ENCODE results near the gene FITM2. TPM values are rescaled to one million over a fixed set of nuclear protein-coding genes. Genes with fewer than 3 reads are reported as not detected.

FITM2 gene
- total and polyA plus RNA-seq, 12 donors: 2.7 to 33.4 (median 18.5) TPM

DNA sequence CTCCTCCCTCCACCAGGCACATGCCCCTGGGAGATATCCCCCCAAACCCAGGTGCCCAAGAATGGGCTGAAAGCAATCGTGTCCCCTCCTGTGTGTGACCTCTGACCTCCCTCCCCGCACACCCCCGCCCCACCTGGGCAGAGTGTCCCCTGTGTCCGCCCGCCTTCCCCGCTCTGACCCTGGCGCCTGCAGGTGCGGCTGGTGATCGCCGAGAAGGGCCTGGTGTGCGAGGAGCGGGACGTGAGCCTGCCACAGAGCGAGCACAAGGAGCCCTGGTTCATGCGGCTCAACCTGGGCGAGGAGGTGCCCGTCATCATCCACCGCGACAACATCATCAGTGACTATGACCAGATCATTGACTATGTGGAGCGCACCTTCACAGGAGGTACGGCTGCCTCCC lies 54.0 kb downstream of the FITM2 start:
- TF ChIP-seq POLR2A (IDR thresholded peaks at IDR 0.05): no peak
- TF ChIP-seq CTCF (IDR thresholded peaks at IDR 0.05): no peak
- Histone ChIP-seq H3K36me3 (replicated peaks in 1 of 2) (no peaks in the 10 kb centered on the region), H3K9me3 (replicated peaks in 1 of 3) (no peaks in the 10 kb centered on the region), H3K27me3 (no peaks in the 10 kb centered on the region), H3K4me1 (replicated peaks in 1 of 2) (no peaks in the 10 kb centered on the region), H3K27ac (no peak overlapping the region), H3K4me3 (no peak overlapping the region)
- intact Hi-C loops (cut with DNase I): no loop called here
- DNase-seq: no peak
- 91 to 100% (median 93%) methylated on average over 1 to 21 of the region's 21 CpGs for WGBS, 4 donors

GRCh38 chr20:44255942-44256341 lies 55.1 kb downstream of the FITM2 start:
- H3K27ac ChIP-seq: no peak overlapping the region
- intact Hi-C loops (cut with DNase I): no loop called here
- TF ChIP-seq CTCF (IDR thresholded peaks at IDR 0.05) (no peak), POLR2A (IDR thresholded peaks at IDR 0.05) (no peak)
- H3K4me3 ChIP-seq: no peak overlapping the region
- H3K9me3 ChIP-seq (replicated peaks in 1 of 3): no peaks in the 10 kb centered on the region
- no peaks in the 10 kb centered on the region for H3K27me3 ChIP-seq
- H3K4me1 ChIP-seq (replicated peaks in 1 of 2): no peaks in the 10 kb centered on the region
- DNase-seq: no peak
- no peaks in the 10 kb centered on the region for H3K36me3 ChIP-seq (replicated peaks in 1 of 2)
- WGBS, 4 donors: 79 to 100% (median 96%) methylated on average over 1 of the region's 1 CpG

GRCh38 chr20:44254073-44254472 lies 56.9 kb downstream of the FITM2 start:
- H3K9me3 ChIP-seq (replicated peaks in 1 of 3): no peaks in the 10 kb centered on the region
- no peaks in the 10 kb centered on the region for H3K27me3 ChIP-seq
- no peaks in the 10 kb centered on the region for H3K4me1 ChIP-seq (replicated peaks in 1 of 2)
- 82 to 90% (median 85%) methylated on average over 8 of the region's 8 CpGs for WGBS, 4 donors
- DNase-seq: no peak
- intact Hi-C loops (cut with DNase I): no loop called here
- H3K27ac ChIP-seq: no peak overlapping the region
- H3K36me3 ChIP-seq (replicated peaks in 1 of 2): no peaks in the 10 kb centered on the region
- H3K4me3 ChIP-seq: no peak overlapping the region
- TF ChIP-seq CTCF (IDR thresholded peaks at IDR 0.05) (no peak), POLR2A (IDR thresholded peaks at IDR 0.05) (no peak)

DNA sequence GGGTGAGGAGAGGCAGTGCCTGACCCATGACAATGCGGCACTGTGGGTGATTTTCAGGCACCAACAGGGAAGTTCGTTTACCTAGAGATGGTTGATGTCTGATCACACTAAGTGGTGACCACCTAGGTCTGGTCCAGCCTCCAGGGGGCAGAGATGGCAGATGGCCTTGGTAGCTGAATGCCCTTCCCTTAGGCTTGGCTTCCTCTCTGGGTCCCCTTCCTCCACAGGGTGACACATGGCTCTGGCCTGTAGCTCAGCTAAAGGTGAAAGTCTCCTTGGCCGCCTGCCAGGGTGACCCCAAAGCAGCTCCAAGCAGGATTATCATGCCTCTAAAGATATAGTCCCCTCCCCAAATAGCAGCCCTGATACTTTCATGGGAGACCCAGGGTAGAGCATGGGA lies 57.5 kb downstream of the FITM2 start:
- Histone ChIP-seq H3K27me3 (no peaks in the 10 kb centered on the region), H3K27ac (no peak overlapping the region), H3K4me1 (replicated peaks in 1 of 2) (no peaks in the 10 kb centered on the region), H3K36me3 (replicated peaks in 1 of 2) (no peaks in the 10 kb centered on the region), H3K4me3 (no peak overlapping the region), H3K9me3 (replicated peaks in 1 of 3) (no peaks in the 10 kb centered on the region)
- TF ChIP-seq CTCF (IDR thresholded peaks at IDR 0.05) (no peak), POLR2A (IDR thresholded peaks at IDR 0.05) (no peak)
- 76 to 83% (median 79%) methylated on average over 3 of the region's 3 CpGs for WGBS, 4 donors
- DNase-seq: no peak
- intact Hi-C loops (cut with DNase I): no loop called here

Small RNA genes lying within 50 kb of the gene (small RNA-seq; reads per million reads assigned to genes)
- gene RF00019: 0 reads per million in 2 donors

Other genes with a start within 250 kb of the FITM2 start
- 10 to 100 TPM in 1 of 9 donors, 1 to 10 TPM in 7, under 1 TPM in 1; 0.91 to 13.0 (median 4.4) TPM for gene JPH2, start 124.0 kb downstream of the FITM2 start, total RNA-seq
- gene JPH2, start 124.0 kb downstream of the FITM2 start, polyA plus RNA-seq: 1 to 10 TPM in 2 of 3 donors, under 1 TPM in 1; 0.59 to 2.8 (median 2.6) TPM
- gene OSER1, start 100.4 kb downstream of the FITM2 start, total RNA-seq: 10 to 100 TPM; 24.6 to 46.7 (median 28.6) TPM
- 10 to 100 TPM; 19.5 to 36.4 (median 21.9) TPM for gene OSER1, start 100.4 kb downstream of the FITM2 start, polyA plus RNA-seq
- gene GDAP1L1, start 63.9 kb downstream of the FITM2 start, total RNA-seq: 1 to 10 TPM in 5 of 9 donors, under 1 TPM in 4; 0.51 to 8.0 (median 1.0) TPM
- gene GDAP1L1, start 63.9 kb downstream of the FITM2 start, polyA plus RNA-seq: 1 to 10 TPM; 1.5 to 2.4 (median 2.4) TPM
- not detected for gene R3HDML, start 25.8 kb upstream of the FITM2 start, total RNA-seq
- not detected for gene R3HDML, start 25.8 kb upstream of the FITM2 start, polyA plus RNA-seq
- under 1 TPM in 7 of 9 donors, not detected in 2; 0.06 to 0.78 (median 0.14) TPM for gene HNF4A, start 44.5 kb upstream of the FITM2 start, total RNA-seq
- gene HNF4A, start 44.5 kb upstream of the FITM2 start, polyA plus RNA-seq: under 1 TPM; 0.07 to 0.77 (median 0.08) TPM
- gene TTPAL, start 164.7 kb upstream of the FITM2 start, total RNA-seq: 10 to 100 TPM in 7 of 9 donors, 1 to 10 TPM in 2; 7.6 to 17.8 (median 13.3) TPM
- gene TTPAL, start 164.7 kb upstream of the FITM2 start, polyA plus RNA-seq: 1 to 10 TPM; 4.2 to 8.5 (median 5.9) TPM
- gene SERINC3, start 210.9 kb upstream of the FITM2 start, total RNA-seq: 100 to 1,000 TPM in 8 of 9 donors, 10 to 100 TPM in 1; 72.3 to 213 (median 155) TPM
- gene SERINC3, start 210.9 kb upstream of the FITM2 start, polyA plus RNA-seq: 100 to 1,000 TPM in 1 of 3 donors, 10 to 100 TPM in 2; 51.5 to 137 (median 54.5) TPM